H9 (cell line): ENCODE data around the gene ARHGAP30. TPM values are rescaled to one million over a fixed set of nuclear protein-coding genes. Genes with fewer than 3 reads are reported as not detected.

Experiments used
- DNase-seq: peaks from one replicate; pipeline ENCODE4 v3.0.0-alpha.2; 2017
- H2AFZ ChIP-seq: one replicate; pipeline ENCODE4 v1.6.1; 2013; ENCODE audit warnings: mild to moderate bottlenecking, low read length, control low read depth, moderate library complexity
- H2AK5ac ChIP-seq: 2 replicates; pipeline ENCODE4 v1.6.1; 2013; ENCODE audit warnings: low read length, control low read depth, mixed read lengths; ENCODE audit not compliant: insufficient read length
- H2BK120ac ChIP-seq: one replicate; pipeline ENCODE4 v1.6.1; 2013; ENCODE audit warnings: low read depth, mild to moderate bottlenecking, low read length, control low read depth, inconsistent platforms; ENCODE audit not compliant: poor library complexity, severe bottlenecking
- H2BK12ac ChIP-seq: 2 replicates; pipeline ENCODE4 v1.6.1; 2013; ENCODE audit warnings: low read length, control low read depth, mixed read lengths, low read depth; ENCODE audit not compliant: insufficient read length
- H2BK15ac ChIP-seq: 2 replicates; pipeline ENCODE4 v1.6.1; 2013; ENCODE audit warnings: low read depth, low read length, control low read depth
- H2BK20ac ChIP-seq: one replicate; pipeline ENCODE4 v1.6.1; 2013; ENCODE audit warnings: low read depth, mild to moderate bottlenecking, low read length, control low read depth, inconsistent platforms; ENCODE audit not compliant: poor library complexity, severe bottlenecking
- H2BK5ac ChIP-seq: 2 replicates; pipeline ENCODE4 v1.6.1; 2013; ENCODE audit warnings: low read length, control low read depth, mixed read lengths; ENCODE audit not compliant: insufficient read length
- H3K14ac ChIP-seq: 2 replicates; pipeline ENCODE4 v1.6.1; 2013; ENCODE audit warnings: low read length, control low read depth; ENCODE audit not compliant: insufficient read depth
- H3K18ac ChIP-seq: 2 replicates; pipeline ENCODE4 v1.6.1; 2013; ENCODE audit warnings: low read depth, mild to moderate bottlenecking, mixed read lengths, low read length, control low read depth; ENCODE audit not compliant: insufficient read length
- H3K23ac ChIP-seq: 2 replicates; pipeline ENCODE4 v1.6.1; 2013; ENCODE audit warnings: low read length, control low read depth, mixed read lengths, low read depth; ENCODE audit not compliant: insufficient read length
- H3K23me2 ChIP-seq: 2 replicates; pipeline ENCODE4 v1.6.1; 2013; ENCODE audit warnings: low read depth, mild to moderate bottlenecking, mixed read lengths, low read length, control low read depth; ENCODE audit not compliant: insufficient read length, poor library complexity, severe bottlenecking
- H3K27ac ChIP-seq: 2 replicates; pipeline ENCODE4 v1.5.1; 2013; ENCODE audit warnings: low read length, control low read depth, mixed read lengths, low read depth; ENCODE audit not compliant: insufficient read length
- H3K27me3 ChIP-seq: 2 replicates; pipeline ENCODE4 v1.6.1; 2013; ENCODE audit warnings: low read length, control low read depth, inconsistent platforms; ENCODE audit not compliant: insufficient read depth
- H3K4ac ChIP-seq: 2 replicates; pipeline ENCODE4 v1.6.1; 2013; ENCODE audit warnings: low read depth, mild to moderate bottlenecking, control low read depth, inconsistent platforms, low read length, moderate library complexity
- H3K4me1 ChIP-seq: 2 replicates; pipeline ENCODE4 v1.6.1; 2013; ENCODE audit warnings: low read length, control low read depth, inconsistent platforms; ENCODE audit not compliant: insufficient read depth
- H3K4me2 ChIP-seq: 2 replicates; pipeline ENCODE4 v1.6.1; 2013; ENCODE audit warnings: low read length, control low read depth, mixed read lengths; ENCODE audit not compliant: insufficient read length, insufficient read depth
- H3K56ac ChIP-seq: 2 replicates; pipeline ENCODE4 v1.6.1; 2013; ENCODE audit warnings: low read depth, mild to moderate bottlenecking, mixed read lengths, low read length, control low read depth; ENCODE audit not compliant: insufficient read length
- H3K79me1 ChIP-seq: 2 replicates; pipeline ENCODE4 v1.6.1; 2013; ENCODE audit warnings: low read depth, mild to moderate bottlenecking, moderate library complexity, low read length, control low read depth, inconsistent platforms; ENCODE audit not compliant: insufficient read depth, poor library complexity, severe bottlenecking
- H3K79me2 ChIP-seq: 2 replicates; pipeline ENCODE4 v1.6.1; 2013; ENCODE audit warnings: low read length, control low read depth, inconsistent platforms; ENCODE audit not compliant: insufficient read depth
- H3K9ac ChIP-seq: 2 replicates; pipeline ENCODE4 v1.6.1; 2013; ENCODE audit warnings: low read length, control low read depth, mixed read lengths; ENCODE audit not compliant: insufficient read length; ENCODE audit errors: extremely low read depth
- H3K9me3 ChIP-seq: one replicate; pipeline ENCODE4 v1.6.1; 2013; ENCODE audit warnings: low read depth, low read length, inconsistent platforms; ENCODE audit not compliant: control insufficient read depth
- H3T11ph ChIP-seq: one replicate; pipeline ENCODE4 v1.6.1; 2013; ENCODE audit warnings: mild to moderate bottlenecking, low read length, control low read depth, inconsistent platforms
- H4K20me1 ChIP-seq: one replicate; pipeline ENCODE4 v1.6.1; 2013; ENCODE audit not compliant: control insufficient read depth, insufficient read length, insufficient read depth
- H4K5ac ChIP-seq: 2 replicates; pipeline ENCODE4 v1.6.1; 2013; ENCODE audit warnings: low read depth, mild to moderate bottlenecking, mixed read lengths, low read length, control low read depth; ENCODE audit not compliant: insufficient read length
- H4K8ac ChIP-seq: replicated peaks from 2 replicates; pipeline ENCODE4 v1.6.1; 2013; ENCODE audit warnings: low read length, control low read depth, mixed read lengths, low read depth; ENCODE audit not compliant: insufficient read length
- H4K91ac ChIP-seq: 2 replicates; pipeline ENCODE4 v1.6.1; 2013; ENCODE audit warnings: low read depth, mild to moderate bottlenecking, moderate library complexity, mixed read lengths, low read length, control low read depth; ENCODE audit not compliant: insufficient read length
- H3K27ac Mint-ChIP-seq, 3 experiments: 2 replicates in 2 of 3; 3 replicates in 1 of 3; pipeline ENCODE4 v1.8.0; 2020 to 2021; ENCODE audit warnings: mixed read lengths in 3 of 3, mild to moderate bottlenecking in 1 of 3, moderate library complexity in 1 of 3
- H3K27me3 Mint-ChIP-seq: 2 replicates; pipeline ENCODE4 v1.8.0; 2021; ENCODE audit warnings: low read depth, mild to moderate bottlenecking, moderate library complexity, mixed read lengths
- H3K36me3 Mint-ChIP-seq, 3 experiments: 2 replicates in 2 of 3; 3 replicates in 1 of 3; pipeline ENCODE4 v1.8.0; 2020 to 2021; ENCODE audit warnings: low read depth in 3 of 3, mixed read lengths in 3 of 3; ENCODE audit not compliant: insufficient read depth in 1 of 3
- H3K4me1 Mint-ChIP-seq, 2 experiments: 2 replicates each; pipeline ENCODE4 v1.8.0; 2020; ENCODE audit warnings: mixed read lengths in 2 of 2
- H3K4me3 Mint-ChIP-seq, 2 experiments: 2 replicates in 1 of 2; 3 replicates in 1 of 2; pipeline ENCODE4 v1.8.0; 2020 to 2021; ENCODE audit warnings: mild to moderate bottlenecking in 2 of 2, mixed read lengths in 2 of 2, moderate library complexity in 1 of 2
- H3K9me3 Mint-ChIP-seq, 2 experiments: 2 replicates in 1 of 2; 3 replicates in 1 of 2; pipeline ENCODE4 v1.8.0; 2020; ENCODE audit warnings: mild to moderate bottlenecking in 2 of 2, mixed read lengths in 2 of 2, moderate library complexity in 1 of 2
- WGBS: extraction: QIAGEN DNeasy Blood & Tissue Kit; methylation state at CpG from one replicate; pipeline ENCODE4 v1.1.7; 2013; ENCODE audit warnings: missing lambda C conversion rate, low lambda C conversion rate, mixed read lengths; ENCODE audit not compliant: insufficient read length; ENCODE audit errors: extremely low coverage; 5-methylcytosine and 5-hydroxymethylcytosine counted together
- total RNA-seq: library from RNA; stranded (reverse); gene quantifications from 2 replicates; pipeline ENCODE4 v1.2.1, GENCODE V29; 2021
- TF ChIP-seq, protein P1 (sequence below): fragments of 200-600 bp; sonication (generic); conservative IDR thresholded peaks from 3 replicates; pipeline ENCODE4 v1.8.0; 2021; ENCODE audit warnings: antibody characterized with exemption, mild to moderate bottlenecking

ARHGAP30 gene
- total RNA-seq, 1 experiment from 2014 or later: 0.13 TPM

DNA sequence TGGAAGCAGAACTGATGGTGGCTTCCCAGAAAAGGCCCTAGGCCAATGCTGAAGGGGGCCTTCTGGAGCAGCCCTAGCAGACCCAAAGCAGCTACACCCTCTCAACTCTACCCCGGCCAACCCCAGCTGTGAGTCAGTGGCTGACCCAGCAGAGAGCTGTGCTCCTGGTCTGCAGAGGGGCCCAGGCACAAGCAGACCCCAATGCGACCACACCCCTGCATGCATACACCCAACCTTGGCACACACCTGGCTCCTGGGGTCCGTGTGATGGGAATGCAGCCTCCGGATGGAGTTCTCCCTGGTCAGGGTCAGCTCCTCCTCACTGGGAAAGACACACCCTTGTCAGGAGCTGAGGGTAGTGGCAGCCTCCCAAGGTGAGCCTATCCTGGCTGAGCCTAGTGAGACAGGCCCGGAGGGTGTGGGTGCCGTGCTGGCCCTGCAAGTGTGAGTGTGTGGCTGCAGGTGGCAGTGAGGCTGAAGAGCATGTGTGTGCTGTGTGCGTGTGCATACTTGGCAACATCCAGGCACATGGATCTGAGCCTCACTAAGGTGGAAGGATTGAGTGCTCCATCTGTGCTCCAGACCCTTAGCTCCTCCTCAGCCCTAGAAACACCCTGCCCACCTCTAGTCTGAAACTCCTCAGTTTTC lies 3.9 kb upstream of the ARHGAP30 start:
- no peak overlapping the region for H3K9ac ChIP-seq
- no peaks in the 10 kb centered on the region for H3K23me2 ChIP-seq
- H4K8ac ChIP-seq: no peak overlapping the region
- H3K4me2 ChIP-seq: no peak overlapping the region
- TF ChIP-seq, protein P1, sequence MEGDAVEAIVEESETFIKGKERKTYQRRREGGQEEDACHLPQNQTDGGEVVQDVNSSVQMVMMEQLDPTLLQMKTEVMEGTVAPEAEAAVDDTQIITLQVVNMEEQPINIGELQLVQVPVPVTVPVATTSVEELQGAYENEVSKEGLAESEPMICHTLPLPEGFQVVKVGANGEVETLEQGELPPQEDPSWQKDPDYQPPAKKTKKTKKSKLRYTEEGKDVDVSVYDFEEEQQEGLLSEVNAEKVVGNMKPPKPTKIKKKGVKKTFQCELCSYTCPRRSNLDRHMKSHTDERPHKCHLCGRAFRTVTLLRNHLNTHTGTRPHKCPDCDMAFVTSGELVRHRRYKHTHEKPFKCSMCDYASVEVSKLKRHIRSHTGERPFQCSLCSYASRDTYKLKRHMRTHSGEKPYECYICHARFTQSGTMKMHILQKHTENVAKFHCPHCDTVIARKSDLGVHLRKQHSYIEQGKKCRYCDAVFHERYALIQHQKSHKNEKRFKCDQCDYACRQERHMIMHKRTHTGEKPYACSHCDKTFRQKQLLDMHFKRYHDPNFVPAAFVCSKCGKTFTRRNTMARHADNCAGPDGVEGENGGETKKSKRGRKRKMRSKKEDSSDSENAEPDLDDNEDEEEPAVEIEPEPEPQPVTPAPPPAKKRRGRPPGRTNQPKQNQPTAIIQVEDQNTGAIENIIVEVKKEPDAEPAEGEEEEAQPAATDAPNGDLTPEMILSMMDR: 0 out of 3 replicates have a peak, but pooled peaks have one; percentile 15
- no peaks in the 10 kb centered on the region for H4K20me1 ChIP-seq
- no peak overlapping the region for H3K4ac ChIP-seq
- no peaks in the 10 kb centered on the region for H3K9me3 ChIP-seq
- H4K5ac ChIP-seq: no peak overlapping the region
- H3K79me1 ChIP-seq: no peaks in the 10 kb centered on the region
- no peak overlapping the region for H3K27ac ChIP-seq
- no peak overlapping the region for H3K18ac ChIP-seq
- H3T11ph ChIP-seq: no peak overlapping the region
- no peak overlapping the region for H3K56ac ChIP-seq
- no peak overlapping the region for H4K91ac ChIP-seq
- peaks cover 12% of the 10 kb centered on the region in 2 experiments; a peak in 3 of 4 replicates for H3K4me1 Mint-ChIP-seq
- H2AFZ ChIP-seq: no peak overlapping the region
- no peaks in the 10 kb centered on the region; a peak in 1 of 5 replicates for H3K9me3 Mint-ChIP-seq
- no peaks in the 10 kb centered on the region for H3K36me3 Mint-ChIP-seq
- no peak overlapping the region for H3K4me3 Mint-ChIP-seq
- no peaks in the 10 kb centered on the region for H3K4me1 ChIP-seq
- no peak overlapping the region for H2AK5ac ChIP-seq
- no peak overlapping the region for H2BK12ac ChIP-seq
- H3K23ac ChIP-seq: no peak overlapping the region
- WGBS: no CpG with 5 or more reads among the region's 7 CpGs
- H2BK15ac ChIP-seq: no peak overlapping the region
- no peak for DNase-seq
- H3K27me3 Mint-ChIP-seq: peaks cover 2% of the 10 kb centered on the region; the same call in 1 of the 2 replicates
- H2BK20ac ChIP-seq: no peak overlapping the region
- no peak overlapping the region for H3K14ac ChIP-seq
- no peak overlapping the region for H2BK5ac ChIP-seq
- H3K79me2 ChIP-seq: no peaks in the 10 kb centered on the region
- peak overlapping the region in 1 of 3 experiments; percentile 69; a peak in 2 of 7 replicates for H3K27ac Mint-ChIP-seq
- H2BK120ac ChIP-seq: no peak overlapping the region
- H3K27me3 ChIP-seq: no peaks in the 10 kb centered on the region
